GM21381 (cell line): ENCODE data around the gene MRPL19.
A peak's percentile ranks its signal among the peaks of the same experiment; 100 is the strongest.
"Not testable (repeated sequence)": the region's sequence is repeated elsewhere in the genome, so short reads cannot be mapped to it uniquely, and the experiment has no call there.

Experiments used
- ATAC-seq: cut with Tn5 transposase; IDR thresholded peaks from one replicate; pipeline ENCODE4 v1.9.1; 2021; ENCODE audit warnings: mild to moderate bottlenecking, moderate library complexity; ENCODE audit not compliant: unreplicated experiment

Gene MRPL19

GRCh38 chr2:75657798-75658197 lies 11.2 kb downstream of the MRPL19 start:
- ATAC-seq = no peak

GRCh38 chr2:75666911-75667310 lies 20.3 kb downstream of the MRPL19 start:
- ATAC-seq = no peak

- ATAC-seq = no peak
Observed at GRCh38 chr2:75667884-75668283, 21.3 kb downstream of the MRPL19 start.

GRCh38 chr2:75675423-75675822 lies 28.8 kb downstream of the MRPL19 start:
- not testable (repeated sequence) for ATAC-seq

GRCh38 chr2:75675908-75676307 lies 29.3 kb downstream of the MRPL19 start:
- ATAC-seq = no peak

- no peak for ATAC-seq
Observed at GRCh38 chr2:75676464-75676863, 29.9 kb downstream of the MRPL19 start.

GRCh38 chr2:75679556-75679955 lies 33.0 kb downstream of the MRPL19 start:
- no peak for ATAC-seq

GRCh38 chr2:75680402-75680801 lies 33.8 kb downstream of the MRPL19 start:
- ATAC-seq = no peak

- not testable (repeated sequence) for ATAC-seq
Observed at GRCh38 chr2:75683430-75683829, 36.8 kb downstream of the MRPL19 start.

GRCh38 chr2:75688196-75688595 lies 41.6 kb downstream of the MRPL19 start:
- no peak for ATAC-seq

- no peak for ATAC-seq
Observed at GRCh38 chr2:75698918-75699317, 52.3 kb downstream of the MRPL19 start.

- no peak for ATAC-seq
Observed at GRCh38 chr2:75702593-75702992, 56.0 kb downstream of the MRPL19 start.

- ATAC-seq = no peak
Observed at GRCh38 chr2:75703589-75704287, 57.2 kb downstream of the MRPL19 start.

GRCh38 chr2:75705921-75706320 lies 59.3 kb downstream of the MRPL19 start:
- ATAC-seq = no peak

GRCh38 chr2:75707901-75708300 lies 61.3 kb downstream of the MRPL19 start:
- no peak for ATAC-seq

GRCh38 chr2:75709297-75709696 lies 62.7 kb downstream of the MRPL19 start:
- ATAC-seq = no peak

- ATAC-seq = no peak
Observed at GRCh38 chr2:75710220-75710576, 63.6 kb downstream of the MRPL19 start.

GRCh38 chr2:75710577-75711253 lies 64.1 kb downstream of the MRPL19 start, which contains the start of gene GCFC2:
TSS of gene GCFC2 (minus strand) at chr2:75710915. CDS start at chr2:75710855, 60 bp downstream.
- ATAC-seq = peak; percentile 94

GRCh38 chr2:75711590-75711989 lies 65.0 kb downstream of the MRPL19 start:
- ATAC-seq = not testable (repeated sequence)

GRCh38 chr2:75716406-75716805 lies 69.8 kb downstream of the MRPL19 start:
- ATAC-seq = no peak

GRCh38 chr2:75719616-75720015 lies 73.0 kb downstream of the MRPL19 start:
- ATAC-seq = no peak

- ATAC-seq = no peak
Observed at GRCh38 chr2:75720525-75720924, 73.9 kb downstream of the MRPL19 start.
